ENCODE data around the gene RGS9.

RGS9 gene

DNA sequence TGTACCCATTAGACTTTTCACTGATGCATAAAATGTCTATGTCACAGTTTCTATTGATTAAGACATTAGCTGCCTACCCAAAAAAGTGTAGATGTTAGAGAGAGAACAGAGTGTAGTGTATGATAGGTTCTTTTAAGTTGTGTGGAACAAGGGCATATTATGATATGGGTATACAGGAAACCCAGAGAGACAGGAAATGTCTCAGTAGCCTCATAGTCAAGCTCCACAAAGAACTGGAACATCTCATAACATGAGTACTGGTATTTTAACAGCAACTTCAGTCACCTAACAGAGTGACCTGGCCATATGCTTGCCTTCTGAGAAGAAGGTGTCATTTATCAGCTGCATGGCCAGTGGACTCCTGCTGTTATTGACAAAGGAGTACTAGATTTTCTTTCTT, 128.1 kb downstream of the RGS9 start:
- no peak for DNase-seq

GRCh38 chr17:65268832-65269231, 131.7 kb downstream of the RGS9 start:
- DNase-seq, result no peak

- no peak for DNase-seq
Measured at GRCh38 chr17:65270499-65271253, 133.5 kb downstream of the RGS9 start.

GRCh38 chr17:65271296-65271695, 134.1 kb downstream of the RGS9 start:
- no peak for DNase-seq

Data from CD4-positive, alpha-beta T cell treated with Interleukin-15 for 1 hour (primary cell).